B cell (primary cell): ENCODE results near the gene OR6J1.

Experiments
- EZH2 ChIP-seq: IDR thresholded peaks from 2 replicates; pipeline ENCODE4 v1.6.1; 2012; ENCODE audit warnings: borderline replicate concordance, low read depth, mild to moderate bottlenecking, moderate library complexity, low read length; ENCODE audit not compliant: insufficient read depth, poor library complexity, severe bottlenecking
- TF ChIP-seq, protein P1 (sequence below): fragments of 200-600 bp; IDR thresholded peaks from one replicate; pipeline ENCODE4 v1.8.0; 2022; ENCODE audit warnings: antibody characterized with exemption, mild to moderate bottlenecking

DNA sequence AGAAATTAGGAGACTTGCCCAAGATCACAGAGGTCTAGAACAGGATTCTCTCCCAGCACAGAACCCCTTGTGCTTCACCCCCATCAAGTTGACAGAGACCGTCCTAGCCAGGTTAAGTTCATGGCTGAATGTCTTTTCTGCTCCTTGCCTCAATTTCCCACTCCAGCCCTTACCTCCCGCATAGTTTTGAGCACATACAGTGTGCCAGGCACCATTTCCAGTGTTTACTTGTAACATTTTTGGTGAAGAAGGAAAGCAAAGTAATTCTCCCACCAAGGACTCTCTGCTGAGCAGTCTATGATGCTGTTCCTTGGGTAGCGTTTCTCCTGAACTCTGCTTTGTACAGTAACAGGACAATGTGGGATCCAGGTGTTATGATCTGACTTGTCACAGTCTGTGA lies 44.8 kb downstream of the OR6J1 start:
- TF ChIP-seq, protein P1, sequence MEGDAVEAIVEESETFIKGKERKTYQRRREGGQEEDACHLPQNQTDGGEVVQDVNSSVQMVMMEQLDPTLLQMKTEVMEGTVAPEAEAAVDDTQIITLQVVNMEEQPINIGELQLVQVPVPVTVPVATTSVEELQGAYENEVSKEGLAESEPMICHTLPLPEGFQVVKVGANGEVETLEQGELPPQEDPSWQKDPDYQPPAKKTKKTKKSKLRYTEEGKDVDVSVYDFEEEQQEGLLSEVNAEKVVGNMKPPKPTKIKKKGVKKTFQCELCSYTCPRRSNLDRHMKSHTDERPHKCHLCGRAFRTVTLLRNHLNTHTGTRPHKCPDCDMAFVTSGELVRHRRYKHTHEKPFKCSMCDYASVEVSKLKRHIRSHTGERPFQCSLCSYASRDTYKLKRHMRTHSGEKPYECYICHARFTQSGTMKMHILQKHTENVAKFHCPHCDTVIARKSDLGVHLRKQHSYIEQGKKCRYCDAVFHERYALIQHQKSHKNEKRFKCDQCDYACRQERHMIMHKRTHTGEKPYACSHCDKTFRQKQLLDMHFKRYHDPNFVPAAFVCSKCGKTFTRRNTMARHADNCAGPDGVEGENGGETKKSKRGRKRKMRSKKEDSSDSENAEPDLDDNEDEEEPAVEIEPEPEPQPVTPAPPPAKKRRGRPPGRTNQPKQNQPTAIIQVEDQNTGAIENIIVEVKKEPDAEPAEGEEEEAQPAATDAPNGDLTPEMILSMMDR = no peak
- no peak for TF ChIP-seq EZH2
